Measurements from ENCODE around the gene DNMT3A. TPM values are rescaled to one million over a fixed set of nuclear protein-coding genes. Genes with fewer than 3 reads are reported as not detected.

The DNMT3A gene
- total RNA-seq, 2 experiments from 2014 or later, result 43.2 to 45.5 TPM

DNA sequence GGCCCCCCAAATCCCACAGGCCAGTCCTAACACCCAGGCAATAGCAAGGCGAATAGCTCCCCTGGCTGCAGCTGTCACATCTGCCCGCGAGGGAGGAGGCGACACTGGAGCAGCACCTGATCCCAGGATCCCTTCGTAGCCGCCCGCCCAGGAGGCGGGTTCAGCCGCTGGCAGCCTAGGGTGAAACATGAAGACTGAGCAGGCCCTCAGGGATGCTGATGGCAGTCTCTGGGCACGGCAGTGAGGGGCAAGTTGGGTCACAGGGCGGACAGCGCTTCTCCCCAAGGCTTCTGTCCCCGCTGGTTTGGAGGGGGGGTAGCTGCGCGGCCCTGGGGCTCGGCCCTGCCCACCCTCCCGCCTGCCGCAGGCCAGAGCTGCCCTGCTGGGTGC, 1.9 kb downstream of the DNMT3A start:
- Mint-ChIP-seq H3K36me3 (ENCODE audit: low read depth) (no peaks in the 10 kb centered on the region), H3K27me3 (no peaks in the 10 kb centered on the region), H3K9me3 (no peaks in the 10 kb centered on the region), H3K27ac (peak overlapping the region; percentile 31), H3K4me3 (peak overlapping the region; percentile 60), H3K4me1 (peaks cover 38% of the 10 kb centered on the region)
- ChIA-PET CTCF (no interaction called here), POLR2A (interaction anchor here (1.0 to 2.3 kb wide), 3 partner anchors 9 to 25 kb away, joined by 3 to 10 read pairs (median 6); no protein-coding TSS in a partner anchor)
- DNase-seq, result no peak

DNA sequence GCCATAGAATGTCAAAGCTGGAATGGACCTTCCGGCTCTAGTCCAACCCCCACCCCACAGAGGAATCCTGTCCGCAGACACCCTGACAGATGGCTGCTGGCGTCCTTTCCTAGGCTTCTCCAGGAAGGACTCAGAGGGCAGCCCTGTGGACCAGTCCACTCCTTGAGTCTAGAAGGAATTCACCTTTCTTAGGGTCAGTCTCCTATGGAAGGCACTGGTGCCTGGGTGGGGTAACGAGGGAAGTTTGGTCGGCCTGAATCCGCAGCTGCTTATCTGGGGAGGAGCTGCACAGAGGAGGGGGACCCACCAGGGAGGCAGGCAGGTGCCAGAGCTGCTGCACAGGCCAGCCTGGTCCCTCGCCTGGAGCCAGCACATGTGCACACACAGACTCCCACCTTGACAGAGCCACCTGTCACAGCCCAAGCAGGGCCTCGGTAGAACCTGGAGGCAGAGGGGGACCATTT, 2.5 kb downstream of the DNMT3A start:
- CTCF ChIA-PET, result no interaction called here
- Mint-ChIP-seq H3K9me3 (no peaks in the 10 kb centered on the region), H3K27me3 (no peaks in the 10 kb centered on the region), H3K4me3 (peak overlapping the region; percentile 60), H3K4me1 (peaks cover 43% of the 10 kb centered on the region), H3K36me3 (ENCODE audit: low read depth) (no peaks in the 10 kb centered on the region), H3K27ac (no peak overlapping the region)
- POLR2A ChIA-PET, result interaction anchor here (1.1 to 2.3 kb wide), 4 partner anchors 16 to 63 kb away, joined by 4 to 10 read pairs (median 6); no protein-coding TSS in a partner anchor
- DNase-seq, result no peak

DNA sequence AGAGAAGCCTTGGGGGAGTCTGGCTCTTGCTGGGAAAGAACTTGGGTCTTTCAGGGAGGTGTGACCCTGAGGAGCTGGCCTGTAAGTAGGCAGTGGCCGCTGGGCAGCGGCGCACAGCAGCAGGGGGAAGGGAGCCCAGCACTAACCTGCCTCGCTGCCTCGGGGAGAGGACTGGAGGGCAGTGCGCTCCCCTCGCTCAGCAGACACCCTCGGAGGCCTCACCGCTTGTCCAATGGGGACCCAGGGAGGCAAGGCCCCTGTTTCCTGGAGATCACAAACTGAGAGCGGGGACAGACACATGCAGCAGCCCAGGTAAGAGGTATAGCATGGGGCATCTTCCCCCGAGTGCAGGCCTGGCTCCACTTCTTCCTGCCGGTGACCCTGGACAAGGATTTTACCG, 3.3 kb downstream of the DNMT3A start:
- no peaks in the 10 kb centered on the region for H3K36me3 Mint-ChIP-seq (ENCODE audit: low read depth)
- POLR2A ChIA-PET, result interaction anchor here (1.0 to 1.7 kb wide), 4 partner anchors 16 to 62 kb away, joined by 3 to 5 read pairs (median 4); no protein-coding TSS in a partner anchor
- DNase-seq, result no peak
- CTCF ChIA-PET, result interaction anchor here (1.2 to 1.9 kb wide), 2 partner anchors 24 to 29 kb away, joined by 5 to 11 read pairs; no protein-coding TSS in a partner anchor
- peaks cover 49% of the 10 kb centered on the region for H3K4me1 Mint-ChIP-seq
- H3K27ac Mint-ChIP-seq, result no peak overlapping the region
- H3K27me3 Mint-ChIP-seq, result no peaks in the 10 kb centered on the region
- H3K4me3 Mint-ChIP-seq, result no peak overlapping the region
- no peaks in the 10 kb centered on the region for H3K9me3 Mint-ChIP-seq

DNA sequence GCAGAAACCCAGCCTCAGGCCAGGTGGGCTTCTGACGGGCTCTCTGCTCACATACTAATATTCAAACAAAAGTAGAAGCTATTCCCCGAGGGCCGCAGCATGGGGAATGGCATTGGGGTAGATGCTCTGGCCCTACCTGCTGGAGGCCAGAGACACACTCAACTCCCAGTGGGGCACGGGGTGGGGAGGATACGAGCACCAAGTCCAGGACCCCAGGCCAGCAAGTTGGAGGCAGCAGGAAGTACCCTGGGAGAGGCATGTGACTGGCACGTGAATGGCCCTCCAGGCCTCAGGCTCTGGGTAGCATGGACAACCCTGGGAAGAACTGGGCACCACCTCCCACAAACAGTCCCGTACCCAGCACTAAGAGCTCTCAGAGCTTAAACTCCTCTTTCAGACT, 3.8 kb downstream of the DNMT3A start:
- ChIA-PET POLR2A (interaction anchor here (1.0 to 1.7 kb wide), 5 partner anchors 15 to 61 kb away, joined by 3 to 5 read pairs (median 4); no protein-coding TSS in a partner anchor), CTCF (interaction anchor here (1.2 to 1.9 kb wide), 4 partner anchors 25 to 847 kb away, joined by 3 to 11 read pairs (median 4); no protein-coding TSS in a partner anchor)
- peaks cover 51% of the 10 kb centered on the region for H3K4me1 Mint-ChIP-seq
- H3K9me3 Mint-ChIP-seq, result no peaks in the 10 kb centered on the region
- DNase-seq, result no peak
- H3K36me3 Mint-ChIP-seq (ENCODE audit: low read depth), result no peaks in the 10 kb centered on the region
- no peak overlapping the region for H3K27ac Mint-ChIP-seq
- no peak overlapping the region for H3K4me3 Mint-ChIP-seq
- H3K27me3 Mint-ChIP-seq, result no peaks in the 10 kb centered on the region

DNA sequence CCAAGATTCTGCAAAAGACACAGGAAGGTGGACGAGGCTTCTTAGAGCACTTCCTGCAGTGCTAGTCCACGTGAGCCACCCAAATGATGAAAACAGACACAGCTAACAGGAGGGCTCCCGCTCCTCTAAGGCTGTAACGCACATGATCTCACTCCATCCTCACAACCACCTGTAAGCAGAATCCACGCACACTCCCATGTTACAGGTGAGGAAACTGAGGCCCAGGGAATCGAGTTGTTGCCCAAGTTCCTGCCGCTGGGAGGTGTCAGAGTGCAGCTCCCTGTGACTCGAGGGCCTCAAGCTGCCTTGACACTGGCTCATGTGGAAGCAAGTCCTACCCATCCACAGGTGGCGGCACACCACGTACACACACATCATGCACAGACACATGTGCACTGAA, 4.4 kb downstream of the DNMT3A start:
- ChIA-PET POLR2A (interaction anchor here (1.0 to 4.6 kb wide), 5 partner anchors 14 to 39 kb away, joined by 3 to 26 read pairs (median 5); no protein-coding TSS in a partner anchor), CTCF (interaction anchor here (1.2 to 2.2 kb wide), 6 partner anchors 23 to 847 kb away, joined by 3 to 11 read pairs (median 4); no protein-coding TSS in a partner anchor)
- Mint-ChIP-seq H3K27me3 (no peaks in the 10 kb centered on the region), H3K4me3 (no peak overlapping the region), H3K9me3 (no peaks in the 10 kb centered on the region), H3K4me1 (peaks cover 51% of the 10 kb centered on the region), H3K27ac (peak overlapping the region; percentile 2), H3K36me3 (ENCODE audit: low read depth) (no peaks in the 10 kb centered on the region)
- DNase-seq, result no peak

DNA sequence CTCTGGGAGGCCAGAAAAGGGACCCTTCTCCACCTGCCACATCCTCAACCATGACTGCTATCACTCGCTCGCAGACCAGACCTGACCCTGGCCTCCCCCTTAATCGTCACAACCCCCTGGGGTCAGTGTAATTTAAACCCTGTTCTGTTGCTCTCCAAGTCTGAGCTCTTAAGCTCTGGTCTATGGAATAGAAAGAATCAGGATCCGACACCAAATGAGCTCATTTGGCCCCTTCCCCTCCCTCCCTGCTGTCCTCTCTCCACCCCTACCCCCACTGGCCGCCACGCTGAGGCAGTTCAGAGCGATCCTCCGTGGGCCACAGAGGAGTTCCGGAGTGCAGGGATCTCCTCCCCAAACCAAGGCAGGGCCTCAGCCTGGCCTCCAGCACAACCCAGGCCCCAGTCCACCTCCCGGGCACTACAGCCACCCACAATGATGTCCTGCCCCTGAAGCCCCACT, 5.3 kb downstream of the DNMT3A start:
- Mint-ChIP-seq H3K4me1 (peaks cover 56% of the 10 kb centered on the region), H3K4me3 (no peak overlapping the region), H3K27me3 (no peaks in the 10 kb centered on the region), H3K9me3 (no peaks in the 10 kb centered on the region), H3K36me3 (ENCODE audit: low read depth) (no peaks in the 10 kb centered on the region), H3K27ac (no peak overlapping the region)
- ChIA-PET POLR2A (interaction anchor here (1.0 to 4.6 kb wide), 7 partner anchors 13 to 63 kb away, joined by 3 to 26 read pairs (median 4); no protein-coding TSS in a partner anchor), CTCF (interaction anchor here (1.3 to 2.2 kb wide), 5 partner anchors 22 to 60 kb away, joined by 4 to 11 read pairs (median 7); no protein-coding TSS in a partner anchor)
- DNase-seq, result no peak

DNA sequence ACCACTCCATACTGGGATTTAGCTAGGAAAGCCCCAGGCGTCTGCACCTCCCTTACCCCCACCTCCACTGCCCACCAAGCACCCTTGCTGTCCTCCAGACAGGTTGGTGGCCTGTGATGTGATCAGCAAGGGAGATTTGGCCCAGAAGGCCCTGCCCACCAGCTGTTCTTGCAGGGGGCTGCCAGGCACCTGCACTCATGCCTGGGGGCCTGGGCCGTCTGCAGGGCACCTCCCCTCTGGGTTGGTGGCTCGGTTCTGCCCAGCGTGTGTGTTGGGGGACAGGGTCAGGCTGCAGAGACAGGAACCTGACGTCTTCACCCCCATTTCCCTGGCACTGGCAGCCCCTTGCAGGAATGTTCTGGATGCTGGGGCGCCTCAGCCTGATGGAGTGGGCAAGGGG, 5.8 kb downstream of the DNMT3A start:
- H3K27me3 Mint-ChIP-seq, result no peaks in the 10 kb centered on the region
- H3K27ac Mint-ChIP-seq, result no peak overlapping the region
- H3K4me1 Mint-ChIP-seq, result peaks cover 56% of the 10 kb centered on the region
- H3K9me3 Mint-ChIP-seq, result no peaks in the 10 kb centered on the region
- H3K4me3 Mint-ChIP-seq, result no peak overlapping the region
- CTCF ChIA-PET, result interaction anchor here (1.3 to 2.2 kb wide), 4 partner anchors 21 to 60 kb away, joined by 4 to 7 read pairs (median 6); no protein-coding TSS in a partner anchor
- no peaks in the 10 kb centered on the region for H3K36me3 Mint-ChIP-seq (ENCODE audit: low read depth)
- POLR2A ChIA-PET, result interaction anchor here (1.0 to 4.6 kb wide), 6 partner anchors 13 to 62 kb away, joined by 3 to 26 read pairs (median 4); no protein-coding TSS in a partner anchor
- no peak for DNase-seq

DNA sequence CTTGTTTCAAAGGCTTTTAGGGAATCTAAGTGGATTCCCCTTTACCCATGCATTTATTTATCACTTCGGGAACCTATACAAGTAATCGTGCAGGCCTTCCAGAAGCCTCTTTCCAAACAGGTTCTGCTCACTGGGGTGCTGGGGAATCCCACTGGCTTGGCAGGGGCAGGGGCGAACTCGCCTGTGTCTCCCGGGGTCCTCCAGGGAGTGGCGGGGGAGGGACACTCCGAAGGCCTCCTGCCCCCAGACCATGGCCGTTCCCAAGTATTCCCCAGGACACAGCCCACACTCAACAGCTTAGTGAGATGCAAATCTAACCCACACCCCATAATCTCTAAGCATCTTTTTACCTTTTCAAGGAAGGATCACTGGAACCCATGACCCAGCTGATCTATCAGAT, 6.5 kb downstream of the DNMT3A start:
- ChIA-PET POLR2A (interaction anchor here (1.0 to 4.6 kb wide), 5 partner anchors 12 to 59 kb away, joined by 3 to 26 read pairs (median 6); no protein-coding TSS in a partner anchor), CTCF (interaction anchor here (1.3 to 2.2 kb wide), 3 partner anchors 21 to 27 kb away, joined by 5 to 7 read pairs (median 7); no protein-coding TSS in a partner anchor)
- DNase-seq, result no peak
- H3K4me3 Mint-ChIP-seq, result no peak overlapping the region
- H3K9me3 Mint-ChIP-seq, result no peaks in the 10 kb centered on the region
- no peaks in the 10 kb centered on the region for H3K27me3 Mint-ChIP-seq
- peaks cover 56% of the 10 kb centered on the region for H3K4me1 Mint-ChIP-seq
- H3K36me3 Mint-ChIP-seq (ENCODE audit: low read depth), result no peaks in the 10 kb centered on the region
- no peak overlapping the region for H3K27ac Mint-ChIP-seq

DNA sequence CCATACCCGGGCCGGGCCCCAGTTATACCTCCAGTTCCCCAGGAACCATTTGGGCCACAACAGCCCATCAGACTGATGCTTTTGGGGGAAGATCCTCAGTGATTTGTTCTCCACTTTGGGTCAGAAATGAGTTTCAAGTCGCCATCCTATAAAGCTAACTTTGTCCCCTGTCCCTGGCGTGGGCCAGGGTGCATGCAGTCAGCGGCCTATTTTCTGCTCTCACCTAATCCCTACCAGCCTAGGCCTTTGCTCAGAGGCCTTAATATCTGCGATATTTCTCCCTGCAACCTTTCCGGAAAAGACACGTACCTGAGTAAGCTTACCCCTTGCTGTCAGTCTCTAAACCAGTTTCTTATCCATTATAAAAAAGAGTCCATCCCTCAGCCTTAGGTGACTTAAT, 7.2 kb downstream of the DNMT3A start:
- Mint-ChIP-seq H3K4me1 (peaks cover 56% of the 10 kb centered on the region), H3K27ac (peak overlapping the region; percentile 51), H3K4me3 (no peak overlapping the region), H3K36me3 (ENCODE audit: low read depth) (peaks cover 3% of the 10 kb centered on the region), H3K9me3 (no peaks in the 10 kb centered on the region), H3K27me3 (no peaks in the 10 kb centered on the region)
- ChIA-PET POLR2A (interaction anchor here (1.0 to 4.6 kb wide), 4 partner anchors 13 to 40 kb away, joined by 4 to 26 read pairs (median 6); no protein-coding TSS in a partner anchor), CTCF (interaction anchor here (1.0 to 1.6 kb wide), 3 partner anchors 25 to 42 kb away, joined by 3 to 12 read pairs (median 5); no protein-coding TSS in a partner anchor)
- DNase-seq, result no peak

DNA sequence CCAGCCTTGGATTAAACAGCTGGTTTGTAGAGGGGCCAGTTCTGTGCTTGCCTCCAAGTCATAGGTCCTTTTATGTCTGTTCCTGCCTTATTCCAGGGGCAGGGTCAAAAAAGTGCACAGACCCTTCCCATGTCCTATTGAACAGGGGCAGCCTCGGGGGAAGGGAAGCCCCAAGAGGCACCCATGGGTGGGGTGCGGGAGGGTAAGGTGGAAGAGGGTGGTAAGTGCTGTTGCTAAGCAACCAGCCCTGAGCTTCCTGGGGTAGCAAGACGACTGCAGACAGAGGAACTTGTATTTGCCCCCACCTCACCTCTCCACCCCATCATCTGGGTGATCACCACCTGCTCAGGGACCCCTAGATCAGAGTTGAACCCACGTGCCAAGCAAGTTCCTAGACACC, 7.7 kb downstream of the DNMT3A start:
- H3K9me3 Mint-ChIP-seq, result no peaks in the 10 kb centered on the region
- POLR2A ChIA-PET, result interaction anchor here (1.0 to 4.6 kb wide), 4 partner anchors 12 to 39 kb away, joined by 4 to 26 read pairs (median 6); no protein-coding TSS in a partner anchor
- CTCF ChIA-PET, result interaction anchor here (1.0 to 1.6 kb wide), 3 partner anchors 24 to 42 kb away, joined by 3 to 12 read pairs (median 5); no protein-coding TSS in a partner anchor
- H3K27me3 Mint-ChIP-seq, result no peaks in the 10 kb centered on the region
- H3K36me3 Mint-ChIP-seq (ENCODE audit: low read depth), result peaks cover 3% of the 10 kb centered on the region
- H3K27ac Mint-ChIP-seq, result no peak overlapping the region
- H3K4me3 Mint-ChIP-seq, result no peak overlapping the region
- H3K4me1 Mint-ChIP-seq, result peaks cover 54% of the 10 kb centered on the region
- DNase-seq, result no peak

DNA sequence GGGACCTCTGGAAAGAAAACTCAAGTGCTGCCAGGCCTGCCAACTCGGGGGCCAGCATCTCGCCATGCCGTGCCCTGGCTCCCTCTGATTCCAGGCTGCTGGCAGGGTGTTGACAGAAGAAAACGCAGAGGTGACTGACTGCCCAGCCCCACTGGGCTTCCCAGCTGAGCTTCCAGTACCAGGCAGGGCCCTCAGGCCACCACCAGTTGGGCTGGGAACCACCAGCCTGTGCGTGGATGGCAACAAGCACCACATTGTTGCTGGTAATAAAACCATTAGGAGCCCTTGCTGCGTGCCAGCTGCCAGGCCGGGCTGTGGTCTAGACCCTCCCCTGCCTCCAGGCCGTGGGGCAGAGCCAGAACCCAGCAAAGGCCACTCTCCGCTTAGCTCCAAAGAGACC, 9.2 kb downstream of the DNMT3A start:
- H3K4me1 Mint-ChIP-seq, result peaks cover 42% of the 10 kb centered on the region
- H3K27ac Mint-ChIP-seq, result no peak overlapping the region
- no peak overlapping the region for H3K4me3 Mint-ChIP-seq

DNA sequence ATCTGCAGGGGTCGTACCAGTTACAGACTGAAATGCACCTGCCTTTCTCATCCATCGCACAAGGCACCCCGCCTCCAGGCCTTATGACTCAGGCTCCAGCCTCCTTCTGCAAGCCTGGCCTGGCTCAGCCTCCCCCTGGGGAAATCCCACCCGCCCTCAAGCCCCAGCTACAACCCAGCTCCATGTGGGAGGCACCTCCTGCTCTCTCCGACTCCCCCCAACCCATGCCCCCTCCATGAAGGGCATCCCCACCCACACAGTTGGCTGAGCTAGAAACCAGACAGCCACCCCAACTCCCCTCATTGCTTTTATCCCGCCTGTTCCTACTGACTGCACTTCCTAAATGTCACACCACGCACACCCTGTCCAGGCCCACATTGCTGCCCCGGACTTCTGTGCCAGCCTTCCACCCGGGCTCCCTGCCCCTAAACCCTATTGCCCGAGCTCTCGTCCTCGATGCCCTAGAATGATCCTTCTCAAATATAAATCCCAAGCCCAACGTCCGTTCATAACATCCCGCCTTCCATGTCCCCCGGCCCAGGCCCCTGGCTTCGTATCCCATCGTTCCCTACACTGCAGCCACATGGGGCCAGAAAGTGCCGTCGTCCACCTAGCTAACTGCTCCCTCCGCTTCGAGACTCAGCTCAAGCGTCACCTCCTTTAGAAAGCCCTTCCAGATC, 9.9 kb downstream of the DNMT3A start:
- CTCF ChIA-PET, result interaction anchor here (1.0 kb wide), 1 partner anchor 22 kb away, joined by 3 read pairs; no protein-coding TSS in a partner anchor
- H3K4me1 Mint-ChIP-seq, result peaks cover 34% of the 10 kb centered on the region
- peaks cover 12% of the 10 kb centered on the region for H3K9me3 Mint-ChIP-seq
- no peaks in the 10 kb centered on the region for H3K27me3 Mint-ChIP-seq
- H3K36me3 Mint-ChIP-seq (ENCODE audit: low read depth), result peaks cover 14% of the 10 kb centered on the region
- H3K27ac Mint-ChIP-seq, result no peak overlapping the region
- DNase-seq, result no peak
- POLR2A ChIA-PET, result interaction anchor here (0.5 to 2.5 kb wide), 4 partner anchors 8 to 23 kb away, joined by 3 to 7 read pairs (median 4); no protein-coding TSS in a partner anchor
- H3K4me3 Mint-ChIP-seq, result no peak overlapping the region

More for the DNA sequence above, 9.2 kb downstream of the DNMT3A start:
- CTCF ChIA-PET, result interaction anchor here (1.5 kb wide), 1 partner anchor 10 kb away, joined by 4 read pairs; the partner anchor contains the start of gene DNMT3A
- POLR2A ChIA-PET, result interaction anchor here (0.5 to 4.6 kb wide), 7 partner anchors 9 to 30 kb away, joined by 3 to 26 read pairs (median 5); no protein-coding TSS in a partner anchor
- peaks cover 4% of the 10 kb centered on the region for H3K9me3 Mint-ChIP-seq
- H3K36me3 Mint-ChIP-seq (ENCODE audit: low read depth), result peaks cover 7% of the 10 kb centered on the region
- H3K27me3 Mint-ChIP-seq, result no peaks in the 10 kb centered on the region
- no peak for DNase-seq
